Vagina (tissue), 2 donors: ENCODE measurements around the gene MED15. TPM values are rescaled to one million over a fixed set of nuclear protein-coding genes. Genes with fewer than 3 reads are reported as not detected.
"Not testable (repeated sequence)": the region's sequence is repeated elsewhere in the genome, so short reads cannot be mapped to it uniquely, and the experiment has no call there.

Source experiments
- DNase-seq, 2 donors: peaks; one replicate each; pipeline ENCODE4 v3.0.0-alpha.2; 2017; ENCODE audit errors: extremely low spot score in 2 of 2
- H3K27ac ChIP-seq: fragments of 200-600 bp; sonication (generic); one replicate; pipeline ENCODE4 v1.5.1; 2019
- H3K27me3 ChIP-seq: fragments of 200-600 bp; sonication (generic); one replicate; pipeline ENCODE4 v1.5.1; 2019
- H3K36me3 ChIP-seq, 2 donors: fragments of 200-600 bp; sonication (generic); one replicate each; pipeline ENCODE4 v1.5.1; 2017 to 2019
- H3K4me1 ChIP-seq: fragments of 200-600 bp; sonication (generic); one replicate; pipeline ENCODE4 v1.5.1; 2019
- H3K4me3 ChIP-seq, 2 donors: fragments of 200-600 bp; sonication (generic); 1 replicate in 1 of 2; 2 replicates in 1 of 2; pipeline ENCODE4 v1.5.1; 2016 to 2019
- H3K9me3 ChIP-seq: fragments of 200-600 bp; sonication (generic); one replicate; pipeline ENCODE4 v1.5.1; 2019
- CTCF ChIP-seq, 3 experiments: fragments of 450-650 bp in 2 of 3; fragments of 200-600 bp in 1 of 3; sonication (generic) in 1 of 3; IDR thresholded peaks; one replicate each; pipeline ENCODE4 v1.5.1; 2017 to 2019; ENCODE audit warnings: antibody characterized with exemption in 3 of 3, mild to moderate bottlenecking in 2 of 3, moderate library complexity in 2 of 3
- POLR2A ChIP-seq, 2 donors: fragments of 450-650 bp; IDR thresholded peaks; one replicate each; pipeline ENCODE4 v1.6.1; 2017; ENCODE audit warnings: antibody characterized with exemption in 2 of 2, mild to moderate bottlenecking in 2 of 2, moderate library complexity in 2 of 2
- POLR2AphosphoS5 ChIP-seq, 2 donors: sonication (generic); formaldehyde crosslinking; IDR thresholded peaks; one replicate each; pipeline ENCODE4 v1.9.0; 2017; ENCODE audit warnings: antibody characterized with exemption in 2 of 2, mild to moderate bottlenecking in 2 of 2, low read depth in 1 of 2; ENCODE audit not compliant: insufficient read depth in 1 of 2
- intact Hi-C: fragments of 100-400 bp; cut with DNase I; formaldehyde crosslinking; loops from one replicate; pipeline ENCODE4 v1.15.1; 2023
- total RNA-seq: library from RNA; depleted of rRNA; stranded (reverse); fragments of >200 nt; gene quantifications from one replicate; pipeline ENCODE4 v1.2.3, GENCODE V29; 2016

Gene MED15
- total RNA-seq, 1 donor from 2014 or later, result 72.2 TPM

GRCh38 chr22:20472629-20473442, 34.6 kb upstream of the MED15 start:
- Histone ChIP-seq H3K36me3 (no peaks in the 10 kb centered on the region), H3K4me1 (no peaks in the 10 kb centered on the region), H3K27me3 (no peaks in the 10 kb centered on the region), H3K27ac (no peak overlapping the region), H3K4me3 (no peak overlapping the region), H3K9me3 (no peaks in the 10 kb centered on the region)
- intact Hi-C loops, result no loop called here
- no peak for TF ChIP-seq POLR2AphosphoS5 (IDR thresholded peaks at IDR 0.05; ENCODE audit: insufficient read depth in 1 of 2, low read depth in 1 of 2)
- DNase-seq, result no peak

GRCh38 chr22:20475115-20475436, 32.3 kb upstream of the MED15 start:
- no peaks in the 10 kb centered on the region for H3K36me3 ChIP-seq
- intact Hi-C loops, result no loop called here
- DNase-seq, result no peak
- no peaks in the 10 kb centered on the region for H3K27me3 ChIP-seq
- TF ChIP-seq CTCF (IDR thresholded peaks at IDR 0.05) (no peak), POLR2AphosphoS5 (IDR thresholded peaks at IDR 0.05; ENCODE audit: insufficient read depth in 1 of 2, low read depth in 1 of 2) (no peak), POLR2A (IDR thresholded peaks at IDR 0.05) (no peak)
- H3K4me3 ChIP-seq, result no peak overlapping the region
- H3K4me1 ChIP-seq, result no peaks in the 10 kb centered on the region
- no peaks in the 10 kb centered on the region for H3K9me3 ChIP-seq
- H3K27ac ChIP-seq, result no peak overlapping the region

GRCh38 chr22:20475569-20475968, 31.8 kb upstream of the MED15 start:
- DNase-seq, H3K9me3 ChIP-seq, H3K36me3 ChIP-seq, intact Hi-C loops, H3K4me3 ChIP-seq, H3K27me3 ChIP-seq, H3K27ac ChIP-seq, H3K4me1 ChIP-seq: not testable (repeated sequence)

GRCh38 chr22:20478059-20478458, 29.4 kb upstream of the MED15 start:
- H3K9me3 ChIP-seq, H3K4me3 ChIP-seq, H3K4me1 ChIP-seq, intact Hi-C loops, DNase-seq, H3K27ac ChIP-seq, H3K27me3 ChIP-seq, H3K36me3 ChIP-seq: not testable (repeated sequence)

GRCh38 chr22:20479612-20480196, 27.7 kb upstream of the MED15 start:
- no peak overlapping the region for H3K4me3 ChIP-seq
- no peak for TF ChIP-seq POLR2AphosphoS5 (IDR thresholded peaks at IDR 0.05; ENCODE audit: insufficient read depth in 1 of 2, low read depth in 1 of 2)
- TF ChIP-seq POLR2A (IDR thresholded peaks at IDR 0.05), result no peak
- TF ChIP-seq CTCF (IDR thresholded peaks at IDR 0.05), result no peak
- no peaks in the 10 kb centered on the region for H3K27me3 ChIP-seq

GRCh38 chr22:20483143-20483506, 24.3 kb upstream of the MED15 start:
- H3K27ac ChIP-seq, intact Hi-C loops, H3K27me3 ChIP-seq, H3K36me3 ChIP-seq, DNase-seq, H3K4me1 ChIP-seq, H3K4me3 ChIP-seq, H3K9me3 ChIP-seq: not testable (repeated sequence)

More at GRCh38 chr22:20479612-20480196, 27.7 kb upstream of the MED15 start:
- intact Hi-C loops, result no loop called here
- DNase-seq, result no peak
- Histone ChIP-seq H3K4me1 (no peaks in the 10 kb centered on the region), H3K9me3 (no peaks in the 10 kb centered on the region), H3K36me3 (no peaks in the 10 kb centered on the region), H3K27ac (no peak overlapping the region)

- no peak for DNase-seq
- Histone ChIP-seq H3K36me3 (no peaks in the 10 kb centered on the region), H3K9me3 (no peaks in the 10 kb centered on the region), H3K4me1 (no peaks in the 10 kb centered on the region), H3K27me3 (no peaks in the 10 kb centered on the region), H3K27ac (no peak overlapping the region), H3K4me3 (no peak overlapping the region)
- intact Hi-C loops, result no loop called here
- TF ChIP-seq POLR2A (IDR thresholded peaks at IDR 0.05) (no peak), CTCF (IDR thresholded peaks at IDR 0.05) (no peak), POLR2AphosphoS5 (IDR thresholded peaks at IDR 0.05; ENCODE audit: insufficient read depth in 1 of 2, low read depth in 1 of 2) (no peak)
These were observed 23.6 kb upstream of the MED15 start for GRCh38 chr22:20483771-20484170.
